Ovary (tissue), 9 donors: ENCODE results near the gene GNG12. TPM values are rescaled to one million over a fixed set of nuclear protein-coding genes. Genes with fewer than 3 reads are reported as not detected.
"Not testable (repeated sequence)": the region's sequence is repeated elsewhere in the genome, so short reads cannot be mapped to it uniquely, and the experiment has no call there.

Experiments used
- DNase-seq, 5 donors: peaks; one replicate each; pipeline ENCODE4 v3.0.0-alpha.2; 2019 to 2020
- H3K27ac ChIP-seq, 2 donors: fragments of 200-600 bp; one replicate each; pipeline versions ENCODE4 v1.5.1 to v1.8.0; 2019 to 2022
- H3K27me3 ChIP-seq: fragments of 200-600 bp; one replicate; pipeline ENCODE4 v1.8.0; 2022
- H3K36me3 ChIP-seq: fragments of 200-600 bp; sonication (generic); one replicate; pipeline ENCODE4 v1.5.1; 2019
- H3K4me1 ChIP-seq: one replicate; pipeline ENCODE4 v1.8.1; 2013; ENCODE audit warnings: mild to moderate bottlenecking, moderate library complexity; ENCODE audit not compliant: insufficient read depth
- H3K4me3 ChIP-seq: fragments of 200-600 bp; sonication (generic); one replicate; pipeline ENCODE4 v1.5.1; 2017
- H3K9me3 ChIP-seq, 2 donors: fragments of 200-600 bp in 1 of 2; sonication (generic) in 1 of 2; one replicate each; pipeline versions ENCODE4 v1.5.1 to v1.8.1; 2013 to 2019; ENCODE audit warnings: mild to moderate bottlenecking in 1 of 2, moderate library complexity in 1 of 2
- EP300 ChIP-seq: sonication (generic); formaldehyde crosslinking; IDR thresholded peaks from one replicate; pipeline ENCODE4 v1.6.1; 2017; ENCODE audit warnings: antibody characterized with exemption
- POLR2A ChIP-seq: fragments of 450-650 bp; IDR thresholded peaks from one replicate; pipeline ENCODE4 v1.6.1; 2017; ENCODE audit warnings: antibody characterized with exemption, mild to moderate bottlenecking, moderate library complexity
- WGBS, 3 donors: extraction: QIAGEN DNeasy Blood & Tissue Kit in 1 of 3; methylation state at CpG; one replicate each; pipeline versions ENCODE4 v1.1.5 to v1.1.7; 2013 to 2017; 5-methylcytosine and 5-hydroxymethylcytosine counted together
- intact Hi-C, 4 donors: fragments of 100-400 bp; cut with DNase I; formaldehyde crosslinking; loops; one replicate each; pipeline versions ENCODE4 v1.11.0 to v1.15.1; 2022 to 2023
- polyA plus RNA-seq, 2 donors: library from polyadenylated mRNA; stranded (reverse); fragments of 200-250 nt in 1 of 2; fragments of 350-450 nt in 1 of 2; fragmentation: Illumina TruSeq in 1 of 2; extraction: RNeasy Lipid Tissue Mini Kit (QIAGEN cat#74804) in 1 of 2; gene quantifications; one replicate each; pipeline ENCODE4 v1.2.3, GENCODE V29; 2013 to 2014
- total RNA-seq, 7 donors: library from RNA; depleted of rRNA in 2 of 7; stranded (reverse); fragments of >200 nt in 2 of 7; fragmentation: NEBNext Ultra II Directional in 3 of 7; extraction: Animal tissue kit (Norgen Biotek cat#: 25700) in 3 of 7; gene quantifications; one replicate each; pipeline versions ENCODE4 v1.1.0 to v1.2.4, GENCODE V29; 2016 to 2023
- TF ChIP-seq, protein P1 (sequence below), 3 donors: fragments of 450-650 bp in 2 of 3; fragments of 200-600 bp in 1 of 3; IDR thresholded peaks; one replicate each; pipeline versions ENCODE4 v1.5.1 to v1.8.0; 2016 to 2022; ENCODE audit warnings: antibody characterized with exemption in 3 of 3, mild to moderate bottlenecking in 1 of 3
- donor health status: DM: no; HTN: no; CAD: no; lungs with moderate emphysema.
- donor health status: DM: no; HTN: no; CAD: no.
- donor health status: Bipolar disorder and iron deficiency.
- donor health status: DM: yes; HTN: yes; CAD: no.
- donor health status: DM: no; HTN: no; CAD: no.
- donor health status: DM: yes; HTN: yes; CAD: no.

GNG12 gene
- total and polyA plus RNA-seq, 9 donors = 41.0 to 121 (median 68.0) TPM

DNA sequence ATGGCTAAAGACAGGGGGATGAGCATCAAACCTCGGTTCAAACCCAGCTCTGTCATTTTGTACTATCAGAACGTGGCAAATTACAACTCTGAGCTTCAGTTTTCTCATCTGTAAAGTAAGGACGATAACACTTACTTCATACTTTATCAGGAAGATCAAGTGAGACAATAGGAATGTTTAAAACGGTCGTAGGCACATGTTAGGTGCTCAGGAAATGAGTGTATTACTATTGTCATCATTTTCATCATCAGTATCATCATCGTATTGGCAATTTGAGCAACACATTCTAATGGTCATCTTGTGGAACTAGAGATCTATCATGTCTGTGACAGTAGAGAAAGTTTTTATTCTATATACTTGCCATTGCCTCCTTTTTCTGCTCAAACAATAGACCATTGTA, 170.4 kb downstream of the GNG12 start:
- DNase-seq = no peak
- Histone ChIP-seq H3K4me1 (no peaks in the 10 kb centered on the region), H3K27ac (no peak overlapping the region), H3K9me3 (no peaks in the 10 kb centered on the region), H3K36me3 (no peaks in the 10 kb centered on the region), H3K4me3 (no peak overlapping the region), H3K27me3 (no peaks in the 10 kb centered on the region)
- intact Hi-C loops = no loop called here
- WGBS, 3 donors = 73 to 88% (median 84%) methylated on average over 6 of the region's 6 CpGs
- TF ChIP-seq POLR2A = no peak
- no peak for TF ChIP-seq EP300
- TF ChIP-seq, protein P1, sequence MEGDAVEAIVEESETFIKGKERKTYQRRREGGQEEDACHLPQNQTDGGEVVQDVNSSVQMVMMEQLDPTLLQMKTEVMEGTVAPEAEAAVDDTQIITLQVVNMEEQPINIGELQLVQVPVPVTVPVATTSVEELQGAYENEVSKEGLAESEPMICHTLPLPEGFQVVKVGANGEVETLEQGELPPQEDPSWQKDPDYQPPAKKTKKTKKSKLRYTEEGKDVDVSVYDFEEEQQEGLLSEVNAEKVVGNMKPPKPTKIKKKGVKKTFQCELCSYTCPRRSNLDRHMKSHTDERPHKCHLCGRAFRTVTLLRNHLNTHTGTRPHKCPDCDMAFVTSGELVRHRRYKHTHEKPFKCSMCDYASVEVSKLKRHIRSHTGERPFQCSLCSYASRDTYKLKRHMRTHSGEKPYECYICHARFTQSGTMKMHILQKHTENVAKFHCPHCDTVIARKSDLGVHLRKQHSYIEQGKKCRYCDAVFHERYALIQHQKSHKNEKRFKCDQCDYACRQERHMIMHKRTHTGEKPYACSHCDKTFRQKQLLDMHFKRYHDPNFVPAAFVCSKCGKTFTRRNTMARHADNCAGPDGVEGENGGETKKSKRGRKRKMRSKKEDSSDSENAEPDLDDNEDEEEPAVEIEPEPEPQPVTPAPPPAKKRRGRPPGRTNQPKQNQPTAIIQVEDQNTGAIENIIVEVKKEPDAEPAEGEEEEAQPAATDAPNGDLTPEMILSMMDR (IDR thresholded peaks at IDR 0.05) = no peak

DNA sequence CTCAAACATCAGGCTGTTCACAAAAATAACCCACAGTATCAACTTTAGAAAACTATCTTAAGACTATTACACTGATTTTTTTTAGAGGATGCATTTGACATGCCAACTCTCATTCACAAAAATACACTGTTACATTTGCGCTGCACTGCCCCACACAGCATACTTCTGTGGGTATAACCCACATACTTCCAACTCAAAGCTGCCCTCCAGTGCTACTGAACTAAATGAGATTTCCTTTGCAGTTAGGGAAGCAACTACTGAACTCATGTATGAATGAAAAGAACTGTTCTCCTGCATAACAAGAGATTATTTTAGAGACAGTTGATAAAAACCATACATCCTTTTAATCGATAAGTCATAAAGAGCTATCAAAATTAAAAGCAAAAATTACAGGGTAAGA, 174.0 kb downstream of the GNG12 start:
- H3K4me1 ChIP-seq = no peaks in the 10 kb centered on the region
- no peak for DNase-seq
- H3K4me3 ChIP-seq = no peak overlapping the region
- H3K9me3 ChIP-seq = no peaks in the 10 kb centered on the region
- intact Hi-C loops = no loop called here
- H3K27ac ChIP-seq = no peak overlapping the region
- H3K27me3 ChIP-seq = no peaks in the 10 kb centered on the region
- 73 to 75% (median 74%) methylated on average over 2 of the region's 2 CpGs for WGBS, 3 donors
- TF ChIP-seq EP300 (no peak), POLR2A (no peak)
- TF ChIP-seq, protein P1 (IDR thresholded peaks at IDR 0.05) = no peak
- no peaks in the 10 kb centered on the region for H3K36me3 ChIP-seq

DNA sequence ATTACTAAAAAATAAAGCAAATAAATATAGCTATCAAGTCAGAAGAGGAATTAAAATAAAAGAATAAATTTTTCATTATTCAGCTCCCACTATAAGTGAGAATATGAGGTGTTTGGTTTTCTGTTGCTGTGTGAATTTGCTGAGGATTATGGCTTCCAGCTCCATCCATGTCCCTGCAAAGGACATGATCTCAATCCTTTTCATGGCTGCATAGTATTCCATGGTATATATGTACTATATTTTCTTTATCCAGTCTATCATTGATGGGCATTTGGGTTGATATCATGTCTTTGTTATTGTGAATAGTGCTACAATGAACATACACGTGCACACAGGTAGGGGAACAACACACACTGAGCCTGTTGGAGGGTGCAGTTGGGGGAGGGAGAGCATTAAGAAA, 176.1 kb downstream of the GNG12 start:
- H3K9me3 ChIP-seq, H3K27ac ChIP-seq, intact Hi-C loops, H3K27me3 ChIP-seq, DNase-seq, H3K4me3 ChIP-seq, H3K4me1 ChIP-seq, H3K36me3 ChIP-seq: not testable (repeated sequence)
- WGBS, 3 donors = 89 to 100% (median 91%) methylated on average over 1 of the region's 1 CpG

DNA sequence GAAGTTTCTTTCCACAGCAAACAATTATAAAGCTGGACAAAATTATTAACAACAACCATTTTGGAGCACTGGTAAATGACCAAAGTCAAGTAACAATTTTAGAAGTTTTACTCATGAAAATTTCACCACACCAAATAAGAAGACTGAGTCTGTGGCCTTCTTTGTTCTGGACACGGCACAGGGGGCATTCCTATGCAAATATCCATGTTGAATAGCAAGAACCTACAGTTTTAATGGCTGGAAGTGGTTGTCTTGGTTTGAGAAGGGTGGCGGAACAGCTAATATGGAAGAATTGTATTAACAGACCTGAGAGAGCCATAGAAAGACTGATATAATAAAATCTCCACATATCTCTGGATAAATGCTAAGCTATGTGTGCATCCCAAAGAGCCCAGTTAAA, 177.7 kb downstream of the GNG12 start:
- no peaks in the 10 kb centered on the region for H3K27me3 ChIP-seq
- 95 to 100% (median 98%) methylated on average over 2 of the region's 2 CpGs for WGBS, 3 donors
- TF ChIP-seq EP300 (no peak), POLR2A (no peak)
- TF ChIP-seq, protein P1 (IDR thresholded peaks at IDR 0.05) = no peak

DNA sequence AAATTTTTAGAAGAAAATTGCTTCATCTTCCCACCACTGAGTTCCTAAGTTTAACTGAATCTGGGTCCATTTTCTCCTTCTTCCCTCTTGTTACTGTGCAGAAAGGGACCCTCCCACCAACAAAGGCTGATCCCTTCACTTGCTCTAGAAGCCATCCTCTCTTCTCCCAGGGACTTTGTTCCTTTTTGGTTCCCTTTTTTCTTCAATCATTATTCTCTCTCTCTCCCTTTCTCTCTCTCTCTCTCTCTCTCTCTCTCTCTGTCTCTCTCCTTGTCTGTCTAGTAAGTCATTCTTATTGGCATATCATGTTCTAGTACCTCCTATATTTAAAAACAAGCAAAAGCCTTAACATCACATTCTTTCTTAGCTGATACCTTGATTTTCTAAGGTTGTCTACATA, 180.0 kb downstream of the GNG12 start:
- Histone ChIP-seq H3K4me1 (no peaks in the 10 kb centered on the region), H3K4me3 (no peak overlapping the region)

More for the DNA sequence above, 177.7 kb downstream of the GNG12 start:
- no peaks in the 10 kb centered on the region for H3K4me1 ChIP-seq
- no peaks in the 10 kb centered on the region for H3K9me3 ChIP-seq
- no peak overlapping the region for H3K4me3 ChIP-seq
- intact Hi-C loops = no loop called here
- no peak overlapping the region for H3K27ac ChIP-seq
- no peak for DNase-seq
- H3K36me3 ChIP-seq = no peaks in the 10 kb centered on the region

More for the DNA sequence above, 180.0 kb downstream of the GNG12 start:
- Histone ChIP-seq H3K36me3 (no peaks in the 10 kb centered on the region), H3K9me3 (no peaks in the 10 kb centered on the region), H3K27me3 (no peaks in the 10 kb centered on the region), H3K27ac (no peak overlapping the region)
- intact Hi-C loops = no loop called here
- TF ChIP-seq EP300 = no peak
- no peak for TF ChIP-seq POLR2A
- TF ChIP-seq, protein P1 (IDR thresholded peaks at IDR 0.05) = no peak
- no peak for DNase-seq
